Hematopoietic multipotent progenitor cell (in vitro differentiated cells): ENCODE results near the gene FN1. TPM values are rescaled to one million over a fixed set of nuclear protein-coding genes. Genes with fewer than 3 reads are reported as not detected.

Source experiments
- DNase-seq, 3 donors: peaks; one replicate each; pipeline ENCODE4 v3.0.0-alpha.2; 2011 to 2015; ENCODE audit warnings: low read depth in 2 of 3, low spot score in 2 of 3
- total RNA-seq: library from RNA; depleted of rRNA; stranded (reverse); fragments of >200 nt; gene quantifications from one replicate; pipeline ENCODE4 v1.2.3, GENCODE V29; 2012

The FN1 gene
- total RNA-seq, 1 donor, result 0.54 TPM

DNA sequence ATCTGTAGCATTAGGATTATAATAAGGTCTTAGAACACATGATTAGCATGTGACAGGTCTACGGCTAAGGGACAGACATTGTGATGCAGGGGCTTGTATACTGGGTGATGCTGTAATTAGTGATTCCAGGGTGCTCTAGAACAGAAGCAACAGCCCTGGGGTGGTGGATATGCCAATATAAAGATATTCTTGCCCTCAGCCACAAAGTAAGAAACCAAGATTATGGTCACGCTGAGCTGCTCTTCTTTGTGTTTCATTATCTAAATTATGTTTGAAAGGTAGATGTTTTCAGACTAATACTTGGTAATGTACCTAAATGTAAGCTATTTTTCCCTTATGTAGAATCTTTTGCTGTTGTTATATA is 45.3 kb downstream of the FN1 start:
- no peak for DNase-seq

DNA sequence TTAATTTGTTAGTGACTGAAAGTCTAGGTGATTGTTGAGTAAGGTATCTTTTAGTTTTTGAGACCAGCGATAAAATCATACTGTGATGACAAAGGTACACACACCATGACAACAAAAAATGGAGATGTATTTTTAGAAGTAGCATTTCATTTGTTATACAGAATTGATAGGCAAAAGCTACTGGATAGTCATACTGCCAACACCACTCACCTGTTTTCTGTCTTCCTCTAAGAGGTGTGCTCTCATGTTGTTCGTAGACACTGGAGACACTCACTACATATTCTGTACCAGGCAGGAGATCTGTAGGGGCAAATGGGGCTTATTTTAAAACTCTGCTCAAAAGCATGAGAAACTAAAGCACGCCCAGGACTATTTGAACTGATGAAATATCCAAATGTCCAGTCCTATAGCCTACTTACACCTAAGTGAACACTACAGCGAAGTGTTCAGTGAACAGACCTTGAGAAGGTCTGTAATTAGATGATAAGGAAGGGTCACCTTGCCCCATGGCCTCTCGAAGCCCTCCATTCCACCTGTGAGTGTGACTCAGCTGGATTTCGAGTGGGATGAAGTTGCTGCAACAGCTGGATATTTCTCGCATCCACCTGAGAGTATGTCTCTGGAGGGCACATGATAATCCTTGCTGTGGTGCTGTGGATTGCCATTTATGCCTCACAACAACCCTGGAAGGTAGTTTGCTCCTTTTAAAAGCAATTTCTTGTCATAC is 47.7 kb downstream of the FN1 start:
- no peak for DNase-seq

DNA sequence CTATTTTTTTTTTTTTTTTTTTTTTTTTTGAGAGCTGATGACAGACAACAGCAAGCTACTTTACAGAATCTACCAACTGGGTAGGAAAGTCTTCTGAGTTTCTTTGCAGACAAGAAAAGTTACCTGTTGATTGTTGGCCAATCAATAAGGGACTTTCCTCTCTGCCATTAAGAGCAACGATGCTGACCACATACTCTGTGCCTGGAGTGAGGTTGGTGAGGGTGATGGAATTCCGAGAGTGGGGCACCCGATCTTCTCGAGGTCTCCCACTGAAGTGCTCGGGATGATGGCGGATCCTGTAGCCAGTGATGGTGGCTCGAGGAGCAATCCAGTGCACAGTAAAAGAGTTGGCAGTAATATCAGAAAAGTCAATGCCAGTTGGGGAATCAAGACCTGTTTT is 49.3 kb downstream of the FN1 start:
- no peak for DNase-seq

DNA sequence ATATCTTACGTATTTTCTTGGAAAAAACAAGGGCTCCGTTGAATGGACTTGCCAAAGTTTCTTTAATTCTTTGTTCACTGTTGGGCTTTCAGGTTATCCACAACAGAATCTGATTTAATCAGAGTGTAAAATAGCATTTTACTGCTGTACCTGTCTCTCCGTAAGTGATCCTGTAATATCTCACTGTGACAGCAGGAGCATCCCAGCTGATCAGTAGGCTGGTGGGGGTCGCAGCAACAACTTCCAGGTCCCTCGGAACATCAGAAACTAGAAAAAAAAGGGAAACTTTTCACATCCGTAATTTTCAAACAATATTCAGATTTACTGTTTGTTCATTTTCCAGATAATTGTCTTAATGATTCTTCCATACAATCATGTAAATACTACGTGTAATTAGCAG is 51.2 kb downstream of the FN1 start:
- no peak for DNase-seq

DNA sequence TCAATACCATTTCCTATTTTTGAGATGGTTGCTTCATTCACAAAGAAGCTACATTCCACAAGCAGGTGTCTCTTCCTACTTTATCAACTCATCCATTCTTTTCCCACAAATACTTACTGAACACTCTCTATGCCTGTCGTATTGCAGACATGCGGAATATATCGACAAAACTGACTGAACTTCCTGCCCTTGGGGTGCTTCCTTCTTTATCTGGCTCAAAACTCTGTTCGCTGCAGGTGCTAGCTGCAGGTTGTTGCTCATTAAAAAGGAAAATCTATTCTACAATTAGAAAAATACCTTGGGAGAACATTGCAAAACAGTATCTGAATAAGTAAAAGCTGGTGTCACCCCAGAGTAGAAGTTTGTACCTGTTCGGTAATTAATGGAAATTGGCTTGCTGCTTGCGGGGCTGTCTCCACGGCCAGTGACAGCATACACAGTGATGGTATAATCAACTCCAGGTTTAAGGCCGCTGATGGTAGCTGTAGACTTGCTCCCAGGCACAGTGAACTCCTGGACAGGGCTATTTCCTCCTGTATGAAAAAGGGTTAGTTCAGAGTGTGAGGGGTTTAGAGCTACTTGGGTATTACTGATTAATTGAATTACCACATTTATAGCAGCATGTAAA is 52.1 kb downstream of the FN1 start:
- DNase-seq, result no peak

DNA sequence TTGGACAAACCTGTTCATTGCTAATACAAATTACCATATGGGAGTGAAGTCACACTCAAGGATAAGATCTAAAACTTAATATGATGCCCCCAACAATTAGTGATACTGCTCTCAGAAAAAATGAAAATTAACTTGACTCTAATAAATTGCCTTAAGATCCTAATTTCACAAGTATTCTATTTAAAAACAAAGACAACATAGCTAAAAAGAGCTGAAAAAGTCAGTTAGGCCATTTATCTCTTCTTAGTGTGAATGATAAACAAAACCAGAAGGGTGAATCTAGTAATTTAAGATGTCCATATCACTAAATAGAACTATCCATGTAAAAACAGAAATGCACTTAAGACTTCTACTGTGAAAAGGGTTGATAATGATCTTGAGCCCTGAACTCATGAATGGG is 53.4 kb downstream of the FN1 start:
- DNase-seq, result no peak

DNA sequence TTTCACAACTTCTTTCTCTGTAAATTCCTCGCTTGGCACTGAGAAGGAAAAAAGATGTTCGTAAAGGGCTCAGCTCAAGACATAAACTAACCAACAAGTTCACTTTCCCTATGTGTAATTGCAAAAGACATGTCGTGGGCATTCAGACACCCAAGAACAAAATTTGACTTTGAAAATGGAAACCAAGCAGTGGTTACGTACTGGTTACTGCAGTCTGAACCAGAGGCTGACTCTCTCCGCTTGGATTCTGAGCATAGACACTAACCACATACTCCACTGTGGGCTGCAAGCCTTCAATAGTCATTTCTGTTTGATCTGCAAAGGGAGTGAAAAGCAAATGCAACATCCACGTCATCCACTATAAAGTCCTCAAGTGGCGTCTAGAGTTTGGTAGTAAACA is 53.9 kb downstream of the FN1 start:
- no peak for DNase-seq

DNA sequence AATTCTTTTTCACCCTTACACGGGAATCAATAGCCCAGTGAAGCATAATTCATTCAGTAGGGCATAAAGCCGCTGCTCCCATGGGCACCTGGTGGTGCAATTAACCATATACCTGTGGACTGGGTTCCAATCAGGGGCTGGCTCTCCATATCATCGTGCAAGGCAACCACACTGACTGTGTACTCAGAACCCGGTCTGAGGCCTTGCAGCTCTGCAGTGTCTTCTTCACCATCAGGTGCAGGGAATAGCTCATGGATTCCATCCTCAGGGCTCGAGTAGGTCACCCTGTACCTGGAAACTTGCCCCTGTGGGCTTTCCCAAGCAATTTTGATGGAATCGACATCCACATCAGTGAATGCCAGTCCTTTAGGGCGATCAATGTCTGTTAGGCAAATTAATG is 55.2 kb downstream of the FN1 start:
- DNase-seq, result no peak

DNA sequence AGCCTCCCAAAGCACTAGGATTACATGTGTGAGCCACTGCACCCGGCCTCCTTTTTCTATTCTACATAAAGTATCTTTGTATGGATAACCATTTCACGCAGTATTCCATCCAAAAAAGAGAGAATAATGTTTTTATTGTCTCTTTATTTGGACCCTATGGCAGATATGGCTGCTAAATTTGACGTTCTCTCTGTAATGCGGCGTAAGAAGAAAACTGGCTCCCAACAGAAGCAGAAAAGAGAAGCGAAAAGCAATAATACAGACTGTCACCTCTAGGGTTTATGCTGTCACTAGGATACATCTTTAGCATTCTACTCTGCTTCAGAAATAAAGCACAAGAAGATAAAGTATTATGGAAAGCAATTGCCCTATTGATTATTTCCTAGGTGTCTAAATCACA is 55.9 kb downstream of the FN1 start:
- DNase-seq, result no peak

DNA sequence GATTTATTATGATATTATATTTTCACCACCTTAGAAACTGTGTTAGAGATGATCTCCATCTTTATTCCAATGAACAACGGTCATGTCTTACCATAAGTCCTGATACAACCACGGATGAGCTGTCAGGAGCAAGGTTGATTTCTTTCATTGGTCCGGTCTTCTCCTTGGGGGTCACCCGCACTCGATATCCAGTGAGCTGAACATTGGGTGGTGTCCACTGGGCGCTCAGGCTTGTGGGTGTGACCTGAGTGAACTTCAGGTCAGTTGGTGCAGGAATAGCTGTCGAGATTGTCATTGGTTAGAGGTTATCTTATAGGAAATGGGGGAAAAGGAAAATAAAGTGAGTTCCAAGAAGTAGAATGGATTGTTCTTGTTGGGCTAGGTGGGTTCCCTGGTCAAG is 56.8 kb downstream of the FN1 start:
- no peak for DNase-seq

DNA sequence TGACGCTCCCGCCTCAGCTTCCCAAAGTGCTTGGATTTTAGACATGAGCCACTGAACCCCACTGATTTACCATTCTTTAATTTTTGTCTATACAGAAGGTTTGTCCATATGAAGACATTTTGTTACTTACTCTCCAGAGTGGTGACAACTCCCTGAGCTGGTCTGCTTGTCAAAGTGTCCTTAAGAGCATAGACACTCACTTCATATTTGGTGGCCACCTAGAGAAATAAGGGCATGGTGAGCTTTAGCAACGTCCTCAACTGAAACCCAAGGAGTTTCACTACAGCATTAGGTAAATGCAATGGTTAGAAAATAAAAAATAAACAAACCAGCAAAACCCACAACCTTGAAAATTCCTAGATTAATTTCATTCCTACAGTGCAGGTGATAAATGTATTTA is 57.8 kb downstream of the FN1 start:
- DNase-seq, result no peak

DNA sequence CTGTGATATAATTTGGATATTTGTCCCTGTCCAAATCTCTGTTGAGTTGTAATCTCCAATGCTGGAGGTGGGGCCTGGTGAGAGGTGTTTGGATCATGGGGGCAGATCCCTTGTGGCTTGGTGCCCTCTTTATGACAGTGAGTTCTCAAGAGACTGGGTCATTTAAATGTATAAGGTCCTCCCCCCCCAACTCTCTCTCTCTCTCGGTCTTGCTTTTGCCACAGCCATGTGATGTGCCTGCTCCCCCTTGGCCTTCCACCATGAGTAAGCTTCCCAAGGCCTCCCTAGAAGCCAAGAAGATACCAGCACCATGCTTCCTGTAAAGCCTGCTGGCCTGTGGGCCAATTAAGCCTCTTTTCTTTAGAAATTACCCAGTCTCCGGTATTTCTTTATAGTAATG is 58.6 kb downstream of the FN1 start:
- no peak for DNase-seq

DNA sequence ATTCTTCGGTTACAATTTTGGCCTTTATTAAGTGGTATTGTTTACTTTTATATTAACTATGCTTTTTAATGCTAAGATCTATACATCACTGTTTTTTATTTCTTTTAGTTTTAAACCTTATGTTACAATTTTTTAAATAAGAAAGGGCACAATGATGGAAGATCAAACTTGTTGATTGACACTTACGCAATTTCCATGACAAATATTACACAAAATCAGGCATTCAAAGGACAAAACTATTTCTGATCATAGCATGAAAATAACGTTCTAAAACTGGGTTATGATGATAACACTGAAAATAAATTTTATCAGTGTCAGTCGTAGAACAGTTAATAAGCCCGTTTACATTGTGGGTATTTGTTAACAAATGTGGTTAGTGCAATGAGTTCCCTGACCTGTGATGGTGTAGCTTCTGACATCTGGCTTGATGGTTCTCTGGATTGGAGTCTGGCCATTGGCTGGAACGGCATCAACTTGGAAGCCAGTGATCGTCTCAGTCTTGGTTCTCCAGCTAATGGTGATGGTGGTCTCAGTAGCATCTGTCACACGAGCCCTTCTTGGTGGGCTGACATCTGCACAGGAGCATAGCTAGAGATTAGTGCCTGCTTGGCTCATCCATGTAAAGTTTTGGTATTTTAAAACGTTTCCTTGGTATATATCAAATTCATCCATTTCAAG is 59.6 kb downstream of the FN1 start:
- no peak for DNase-seq

DNA sequence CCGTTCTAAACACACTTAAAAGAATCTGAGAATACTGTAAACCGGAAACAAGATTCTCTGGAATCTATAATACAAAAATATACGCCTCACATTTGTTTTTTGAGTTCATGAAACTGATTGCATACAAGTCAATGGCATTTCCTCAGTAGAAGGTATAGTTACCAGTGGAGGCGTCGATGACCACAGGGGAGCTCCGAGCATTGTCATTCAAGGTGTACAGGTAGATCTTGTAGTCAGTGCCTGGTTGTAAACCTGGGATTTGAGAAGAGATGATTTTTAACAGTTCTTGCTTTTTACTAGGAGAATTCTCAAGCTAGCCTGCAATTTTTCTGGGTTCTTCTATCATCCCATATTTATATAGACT is 60.4 kb downstream of the FN1 start:
- no peak for DNase-seq

DNA sequence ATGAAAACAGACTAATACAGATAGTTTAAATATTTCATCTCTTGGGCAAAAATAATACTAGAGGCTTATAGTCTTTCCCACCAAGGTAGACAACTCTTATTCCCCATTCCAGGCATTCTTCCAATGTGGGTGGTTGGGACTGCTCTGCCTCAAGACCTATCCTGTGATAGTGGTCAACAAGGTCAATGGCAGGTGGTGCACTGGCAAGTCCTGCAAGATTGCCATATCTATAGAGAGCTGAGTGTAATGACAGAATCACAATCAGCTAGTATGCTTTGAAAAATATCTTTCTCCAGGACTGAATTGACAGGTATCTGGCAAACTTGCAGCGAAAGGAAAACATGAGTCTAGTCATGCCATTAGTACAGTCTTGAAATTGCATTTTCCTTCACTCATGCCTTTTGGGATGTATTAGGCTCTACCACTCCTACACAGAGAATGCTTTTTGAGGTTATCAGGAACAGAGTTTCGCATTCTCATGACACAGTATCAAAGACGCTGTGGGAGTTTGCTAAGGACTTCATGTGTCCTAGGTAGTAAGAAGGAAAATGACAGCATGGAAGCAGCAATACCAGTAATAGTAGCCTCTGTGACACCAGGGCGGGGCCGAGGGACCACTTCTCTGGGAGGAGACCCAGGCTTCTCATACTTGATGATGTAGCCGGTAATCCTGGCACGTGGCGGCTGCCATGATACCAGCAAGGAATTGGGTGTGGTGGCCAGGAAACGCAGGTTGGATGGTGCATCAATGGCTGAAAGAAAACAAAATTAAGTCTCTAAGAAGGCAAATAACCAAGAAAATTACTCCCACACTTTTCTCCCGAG is 61.0 kb downstream of the FN1 start:
- DNase-seq, result no peak

DNA sequence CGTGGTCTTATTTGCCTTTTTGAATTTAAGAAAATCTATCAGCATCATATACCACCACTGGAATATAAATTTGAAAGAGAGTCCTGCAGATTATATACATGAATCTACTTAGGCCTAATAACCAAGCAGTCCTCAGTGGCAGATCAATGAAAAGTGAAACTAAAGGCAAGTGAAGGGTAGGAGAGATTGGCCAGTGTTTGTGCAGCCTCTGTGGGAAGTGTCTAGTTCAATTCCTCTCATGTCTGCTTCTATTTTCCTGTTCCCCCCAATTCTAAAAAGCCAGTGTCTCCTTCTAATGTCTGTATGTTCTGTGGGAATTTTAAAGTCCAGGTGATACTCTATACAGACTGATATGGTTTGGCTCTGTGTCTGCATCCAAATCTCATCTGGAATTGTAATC is 61.9 kb downstream of the FN1 start:
- no peak for DNase-seq

DNA sequence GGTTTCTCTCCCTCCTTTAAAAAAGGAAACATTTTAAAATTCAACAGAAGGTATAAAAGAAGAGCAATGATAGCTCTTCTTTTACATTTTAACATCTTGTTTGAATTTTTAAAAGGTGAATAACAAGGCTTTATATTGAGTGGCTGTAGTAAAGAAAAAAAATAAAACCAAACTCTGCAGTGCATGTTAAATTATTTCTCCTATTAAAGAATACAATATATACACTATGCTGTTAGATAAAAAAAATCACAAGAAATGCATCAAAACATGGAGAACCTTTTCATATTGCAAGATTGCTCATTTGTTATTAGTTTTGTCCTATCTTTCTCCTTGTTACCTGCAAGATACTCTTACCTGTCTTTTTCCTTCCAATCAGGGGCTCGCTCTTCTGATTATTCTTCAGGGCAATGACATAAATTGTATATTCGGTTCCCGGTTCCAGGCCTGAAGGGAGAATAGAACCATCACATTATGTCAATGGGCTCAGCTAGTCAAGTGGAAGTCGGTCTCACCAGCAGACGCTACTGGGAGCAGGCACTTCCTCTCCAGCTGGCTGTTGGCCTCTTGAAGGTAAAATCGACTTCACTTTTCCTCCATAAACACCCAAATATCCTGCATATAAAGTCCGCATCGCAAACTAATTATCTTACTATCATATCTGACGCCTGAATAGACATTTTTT is 62.8 kb downstream of the FN1 start:
- no peak for DNase-seq

DNA sequence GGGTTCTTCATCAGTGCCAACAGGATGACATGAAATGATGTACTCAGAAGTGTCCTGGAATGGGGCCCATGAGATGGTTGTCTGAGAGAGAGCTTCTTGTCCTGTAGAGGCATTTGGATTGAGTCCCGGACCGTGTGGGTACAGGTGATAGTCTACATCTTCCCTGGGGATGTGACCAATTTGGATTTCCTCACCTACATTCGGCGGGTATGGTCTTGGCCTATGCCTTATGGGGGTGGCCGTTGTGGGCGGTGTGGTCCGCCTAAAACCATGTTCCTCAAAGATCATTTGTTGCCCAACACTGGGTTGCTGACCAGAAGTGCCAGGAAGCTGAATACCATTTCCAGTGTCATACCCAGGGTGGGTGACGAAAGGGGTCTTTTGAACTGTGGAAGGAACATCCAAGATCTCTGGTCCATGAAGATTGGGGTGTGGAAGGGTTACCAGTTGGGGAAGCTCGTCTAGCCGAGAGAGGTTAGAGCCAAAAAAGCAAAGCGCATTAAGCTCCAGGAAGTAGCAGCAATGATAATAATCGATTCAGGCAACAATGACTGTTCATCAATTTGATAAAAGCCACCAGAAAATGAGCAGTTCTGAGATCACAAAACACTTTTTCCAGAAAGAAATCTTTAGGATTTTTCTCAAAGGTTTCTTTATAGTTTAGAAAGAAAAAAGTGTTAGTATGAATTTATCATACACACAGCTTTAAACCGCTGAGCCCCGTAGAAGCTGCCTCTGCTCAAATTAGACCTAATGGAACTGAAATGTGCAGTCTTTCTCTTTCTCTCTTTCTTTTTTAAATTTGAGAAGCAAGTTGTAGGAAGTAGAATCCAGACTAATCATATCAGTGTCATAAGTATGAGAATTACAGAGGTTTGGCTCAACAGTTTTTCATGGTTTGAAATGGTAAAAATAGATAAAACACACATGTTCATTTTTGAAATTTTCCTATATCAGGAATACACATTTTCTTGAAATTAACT is 63.7 kb downstream of the FN1 start:
- DNase-seq, result no peak

DNA sequence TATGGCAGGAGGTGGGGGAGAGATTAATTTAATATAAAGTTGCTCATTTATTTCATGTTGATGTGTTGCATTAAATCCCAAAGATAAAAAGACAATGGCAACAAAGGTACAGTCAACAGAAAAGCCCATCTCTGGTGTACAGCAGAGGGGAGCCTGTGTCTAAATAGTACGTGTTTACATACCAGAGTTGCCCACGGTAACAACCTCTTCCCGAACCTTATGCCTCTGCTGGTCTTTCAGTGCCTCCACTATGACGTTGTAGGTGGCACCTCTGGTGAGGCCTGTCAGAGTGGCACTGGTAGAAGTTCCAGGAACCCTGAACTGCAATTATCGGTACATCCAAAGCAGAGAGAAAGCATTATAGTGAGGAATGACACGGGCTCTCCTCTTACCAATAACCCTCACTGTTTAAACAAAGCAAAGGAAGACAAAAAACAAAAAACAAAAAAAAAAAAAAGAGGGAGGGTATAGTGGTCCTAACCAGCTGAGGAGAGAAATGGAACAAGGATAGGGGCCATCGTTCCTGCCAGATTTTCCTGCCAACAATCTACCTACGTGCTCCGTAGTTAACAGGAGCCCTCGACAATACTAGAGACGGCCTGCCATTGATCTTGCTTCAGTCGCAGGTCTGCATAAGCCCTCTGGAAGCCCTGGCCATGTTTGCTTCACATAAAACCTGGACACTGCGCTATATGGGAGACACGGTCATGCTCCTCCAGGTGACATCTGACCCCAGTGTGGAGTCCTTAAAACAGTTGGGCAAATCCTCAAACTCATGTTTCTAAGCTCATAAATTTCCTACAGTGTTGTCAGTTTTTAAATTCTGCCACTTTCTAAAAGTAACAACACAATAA is 65.5 kb downstream of the FN1 start:
- DNase-seq, result no peak
